H9 (cell line): ENCODE measurements around the gene TMEM161B. TPM values are rescaled to one million over a fixed set of nuclear protein-coding genes. Genes with fewer than 3 reads are reported as not detected.

Experiments used
- DNase-seq: peaks from one replicate; pipeline ENCODE4 v3.0.0-alpha.2; 2017
- H2AFZ ChIP-seq: one replicate; pipeline ENCODE4 v1.6.1; 2013; ENCODE audit warnings: mild to moderate bottlenecking, low read length, control low read depth, moderate library complexity
- H2AK5ac ChIP-seq: 2 replicates; pipeline ENCODE4 v1.6.1; 2013; ENCODE audit warnings: low read length, control low read depth, mixed read lengths; ENCODE audit not compliant: insufficient read length
- H2BK120ac ChIP-seq: one replicate; pipeline ENCODE4 v1.6.1; 2013; ENCODE audit warnings: low read depth, mild to moderate bottlenecking, low read length, control low read depth, inconsistent platforms; ENCODE audit not compliant: poor library complexity, severe bottlenecking
- H2BK12ac ChIP-seq: 2 replicates; pipeline ENCODE4 v1.6.1; 2013; ENCODE audit warnings: low read length, control low read depth, mixed read lengths, low read depth; ENCODE audit not compliant: insufficient read length
- H2BK15ac ChIP-seq: 2 replicates; pipeline ENCODE4 v1.6.1; 2013; ENCODE audit warnings: low read depth, low read length, control low read depth
- H2BK20ac ChIP-seq: one replicate; pipeline ENCODE4 v1.6.1; 2013; ENCODE audit warnings: low read depth, mild to moderate bottlenecking, low read length, control low read depth, inconsistent platforms; ENCODE audit not compliant: poor library complexity, severe bottlenecking
- H2BK5ac ChIP-seq: 2 replicates; pipeline ENCODE4 v1.6.1; 2013; ENCODE audit warnings: low read length, control low read depth, mixed read lengths; ENCODE audit not compliant: insufficient read length
- H3K14ac ChIP-seq: 2 replicates; pipeline ENCODE4 v1.6.1; 2013; ENCODE audit warnings: low read length, control low read depth; ENCODE audit not compliant: insufficient read depth
- H3K18ac ChIP-seq: 2 replicates; pipeline ENCODE4 v1.6.1; 2013; ENCODE audit warnings: low read depth, mild to moderate bottlenecking, mixed read lengths, low read length, control low read depth; ENCODE audit not compliant: insufficient read length
- H3K23ac ChIP-seq: 2 replicates; pipeline ENCODE4 v1.6.1; 2013; ENCODE audit warnings: low read length, control low read depth, mixed read lengths, low read depth; ENCODE audit not compliant: insufficient read length
- H3K23me2 ChIP-seq: 2 replicates; pipeline ENCODE4 v1.6.1; 2013; ENCODE audit warnings: low read depth, mild to moderate bottlenecking, mixed read lengths, low read length, control low read depth; ENCODE audit not compliant: insufficient read length, poor library complexity, severe bottlenecking
- H3K27ac ChIP-seq: 2 replicates; pipeline ENCODE4 v1.5.1; 2013; ENCODE audit warnings: low read length, control low read depth, mixed read lengths, low read depth; ENCODE audit not compliant: insufficient read length
- H3K27me3 ChIP-seq: 2 replicates; pipeline ENCODE4 v1.6.1; 2013; ENCODE audit warnings: low read length, control low read depth, inconsistent platforms; ENCODE audit not compliant: insufficient read depth
- H3K4ac ChIP-seq: 2 replicates; pipeline ENCODE4 v1.6.1; 2013; ENCODE audit warnings: low read depth, mild to moderate bottlenecking, control low read depth, inconsistent platforms, low read length, moderate library complexity
- H3K4me1 ChIP-seq: 2 replicates; pipeline ENCODE4 v1.6.1; 2013; ENCODE audit warnings: low read length, control low read depth, inconsistent platforms; ENCODE audit not compliant: insufficient read depth
- H3K4me2 ChIP-seq: 2 replicates; pipeline ENCODE4 v1.6.1; 2013; ENCODE audit warnings: low read length, control low read depth, mixed read lengths; ENCODE audit not compliant: insufficient read length, insufficient read depth
- H3K56ac ChIP-seq: 2 replicates; pipeline ENCODE4 v1.6.1; 2013; ENCODE audit warnings: low read depth, mild to moderate bottlenecking, mixed read lengths, low read length, control low read depth; ENCODE audit not compliant: insufficient read length
- H3K79me1 ChIP-seq: 2 replicates; pipeline ENCODE4 v1.6.1; 2013; ENCODE audit warnings: low read depth, mild to moderate bottlenecking, moderate library complexity, low read length, control low read depth, inconsistent platforms; ENCODE audit not compliant: insufficient read depth, poor library complexity, severe bottlenecking
- H3K79me2 ChIP-seq: 2 replicates; pipeline ENCODE4 v1.6.1; 2013; ENCODE audit warnings: low read length, control low read depth, inconsistent platforms; ENCODE audit not compliant: insufficient read depth
- H3K9ac ChIP-seq: 2 replicates; pipeline ENCODE4 v1.6.1; 2013; ENCODE audit warnings: low read length, control low read depth, mixed read lengths; ENCODE audit not compliant: insufficient read length; ENCODE audit errors: extremely low read depth
- H3K9me3 ChIP-seq: one replicate; pipeline ENCODE4 v1.6.1; 2013; ENCODE audit warnings: low read depth, low read length, inconsistent platforms; ENCODE audit not compliant: control insufficient read depth
- H3T11ph ChIP-seq: one replicate; pipeline ENCODE4 v1.6.1; 2013; ENCODE audit warnings: mild to moderate bottlenecking, low read length, control low read depth, inconsistent platforms
- H4K20me1 ChIP-seq: one replicate; pipeline ENCODE4 v1.6.1; 2013; ENCODE audit not compliant: control insufficient read depth, insufficient read length, insufficient read depth
- H4K5ac ChIP-seq: 2 replicates; pipeline ENCODE4 v1.6.1; 2013; ENCODE audit warnings: low read depth, mild to moderate bottlenecking, mixed read lengths, low read length, control low read depth; ENCODE audit not compliant: insufficient read length
- H4K8ac ChIP-seq: replicated peaks from 2 replicates; pipeline ENCODE4 v1.6.1; 2013; ENCODE audit warnings: low read length, control low read depth, mixed read lengths, low read depth; ENCODE audit not compliant: insufficient read length
- H4K91ac ChIP-seq: 2 replicates; pipeline ENCODE4 v1.6.1; 2013; ENCODE audit warnings: low read depth, mild to moderate bottlenecking, moderate library complexity, mixed read lengths, low read length, control low read depth; ENCODE audit not compliant: insufficient read length
- H3K27ac Mint-ChIP-seq, 3 experiments: 2 replicates in 2 of 3; 3 replicates in 1 of 3; pipeline ENCODE4 v1.8.0; 2020 to 2021; ENCODE audit warnings: mixed read lengths in 3 of 3, mild to moderate bottlenecking in 1 of 3, moderate library complexity in 1 of 3
- H3K27me3 Mint-ChIP-seq: 2 replicates; pipeline ENCODE4 v1.8.0; 2021; ENCODE audit warnings: low read depth, mild to moderate bottlenecking, moderate library complexity, mixed read lengths
- H3K36me3 Mint-ChIP-seq, 3 experiments: 2 replicates in 2 of 3; 3 replicates in 1 of 3; pipeline ENCODE4 v1.8.0; 2020 to 2021; ENCODE audit warnings: low read depth in 3 of 3, mixed read lengths in 3 of 3; ENCODE audit not compliant: insufficient read depth in 1 of 3
- H3K4me1 Mint-ChIP-seq, 2 experiments: 2 replicates each; pipeline ENCODE4 v1.8.0; 2020; ENCODE audit warnings: mixed read lengths in 2 of 2
- H3K4me3 Mint-ChIP-seq, 2 experiments: 2 replicates in 1 of 2; 3 replicates in 1 of 2; pipeline ENCODE4 v1.8.0; 2020 to 2021; ENCODE audit warnings: mild to moderate bottlenecking in 2 of 2, mixed read lengths in 2 of 2, moderate library complexity in 1 of 2
- H3K9me3 Mint-ChIP-seq, 2 experiments: 2 replicates in 1 of 2; 3 replicates in 1 of 2; pipeline ENCODE4 v1.8.0; 2020; ENCODE audit warnings: mild to moderate bottlenecking in 2 of 2, mixed read lengths in 2 of 2, moderate library complexity in 1 of 2
- WGBS: extraction: QIAGEN DNeasy Blood & Tissue Kit; methylation state at CpG from one replicate; pipeline ENCODE4 v1.1.7; 2013; ENCODE audit warnings: missing lambda C conversion rate, low lambda C conversion rate, mixed read lengths; ENCODE audit not compliant: insufficient read length; ENCODE audit errors: extremely low coverage; 5-methylcytosine and 5-hydroxymethylcytosine counted together
- total RNA-seq: library from RNA; stranded (reverse); gene quantifications from 2 replicates; pipeline ENCODE4 v1.2.1, GENCODE V29; 2021
- TF ChIP-seq, protein P1 (sequence below): fragments of 200-600 bp; sonication (generic); conservative IDR thresholded peaks from 3 replicates; pipeline ENCODE4 v1.8.0; 2021; ENCODE audit warnings: antibody characterized with exemption, mild to moderate bottlenecking

Gene TMEM161B
- total RNA-seq, 1 experiment from 2014 or later, result 17.9 TPM

DNA sequence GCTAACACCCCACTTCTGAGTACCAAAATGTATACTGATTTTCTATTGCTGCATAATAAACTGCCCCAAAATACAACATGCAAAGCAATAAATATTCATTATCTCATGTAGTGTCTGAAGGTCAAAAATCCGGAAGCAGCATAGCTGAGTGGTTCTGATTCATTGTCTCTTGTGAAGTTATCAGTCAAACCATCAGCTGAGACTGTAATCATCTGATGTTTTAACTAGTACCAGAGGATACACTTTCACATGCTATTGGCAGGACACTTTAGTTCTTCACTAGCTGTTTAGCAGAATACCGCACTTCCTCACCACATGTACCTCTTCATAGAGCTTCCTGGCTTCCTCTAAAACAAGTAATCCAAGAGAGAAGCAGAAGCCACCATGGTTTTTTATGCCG is 12.7 kb upstream of the TMEM161B start:
- Histone ChIP-seq H3K9me3 (no peaks in the 10 kb centered on the region), H2BK20ac (no peak overlapping the region), H3K4ac (no peak overlapping the region), H2BK12ac (no peak overlapping the region), H2BK15ac (no peak overlapping the region), H3K27ac (no peak overlapping the region), H4K20me1 (no peaks in the 10 kb centered on the region), H4K5ac (no peak overlapping the region), H2BK5ac (no peak overlapping the region), H4K91ac (no peak overlapping the region), H2BK120ac (no peak overlapping the region), H3K14ac (no peak overlapping the region), H2AK5ac (no peak overlapping the region), H4K8ac (no peak overlapping the region), H3K4me1 (no peaks in the 10 kb centered on the region), H3K27me3 (no peaks in the 10 kb centered on the region), H3K56ac (no peak overlapping the region), H3K18ac (no peak overlapping the region), H3K23ac (no peak overlapping the region), H2AFZ (no peak overlapping the region), H3K79me2 (no peaks in the 10 kb centered on the region), H3K9ac (no peak overlapping the region), H3K4me2 (no peak overlapping the region), H3K79me1 (no peaks in the 10 kb centered on the region), H3T11ph (no peak overlapping the region), H3K23me2 (no peaks in the 10 kb centered on the region)
- Mint-ChIP-seq H3K36me3 (peaks cover 3 to 23% (median 15%) of the 10 kb centered on the region in 3 experiments; a peak in 5 of 7 replicates), H3K4me1 (no peaks in the 10 kb centered on the region), H3K27me3 (no peaks in the 10 kb centered on the region), H3K9me3 (no peaks in the 10 kb centered on the region), H3K4me3 (no peak overlapping the region), H3K27ac (no peak overlapping the region; a peak in 1 of 7 replicates)
- no peak for DNase-seq
- TF ChIP-seq, protein P1, sequence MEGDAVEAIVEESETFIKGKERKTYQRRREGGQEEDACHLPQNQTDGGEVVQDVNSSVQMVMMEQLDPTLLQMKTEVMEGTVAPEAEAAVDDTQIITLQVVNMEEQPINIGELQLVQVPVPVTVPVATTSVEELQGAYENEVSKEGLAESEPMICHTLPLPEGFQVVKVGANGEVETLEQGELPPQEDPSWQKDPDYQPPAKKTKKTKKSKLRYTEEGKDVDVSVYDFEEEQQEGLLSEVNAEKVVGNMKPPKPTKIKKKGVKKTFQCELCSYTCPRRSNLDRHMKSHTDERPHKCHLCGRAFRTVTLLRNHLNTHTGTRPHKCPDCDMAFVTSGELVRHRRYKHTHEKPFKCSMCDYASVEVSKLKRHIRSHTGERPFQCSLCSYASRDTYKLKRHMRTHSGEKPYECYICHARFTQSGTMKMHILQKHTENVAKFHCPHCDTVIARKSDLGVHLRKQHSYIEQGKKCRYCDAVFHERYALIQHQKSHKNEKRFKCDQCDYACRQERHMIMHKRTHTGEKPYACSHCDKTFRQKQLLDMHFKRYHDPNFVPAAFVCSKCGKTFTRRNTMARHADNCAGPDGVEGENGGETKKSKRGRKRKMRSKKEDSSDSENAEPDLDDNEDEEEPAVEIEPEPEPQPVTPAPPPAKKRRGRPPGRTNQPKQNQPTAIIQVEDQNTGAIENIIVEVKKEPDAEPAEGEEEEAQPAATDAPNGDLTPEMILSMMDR, result no peak
- no CpG with 5 or more reads among the region's 3 CpGs for WGBS
